H1 (cell line): ENCODE data around the gene NR4A1. TPM values are rescaled to one million over a fixed set of nuclear protein-coding genes. Genes with fewer than 3 reads are reported as not detected.
A peak's percentile ranks its signal among the peaks of the same experiment; 100 is the strongest.

Experiments used
- CTCF ChIA-PET: fragments of 300-600 bp; sonication (Branson Sonifier 250); formaldehyde crosslinking; loops from one replicate; lab custom pipeline; 2021; ENCODE audit not compliant: partially characterized antibody; lab: Charles Lee
- POLR2A ChIA-PET: fragments of 300-600 bp; sonication (Branson Sonifier 250); formaldehyde crosslinking; loops from one replicate; lab custom pipeline; 2021; ENCODE audit warnings: inconsistent platforms; ENCODE audit not compliant: partially characterized antibody; lab: Charles Lee
- DNase-seq, 2 experiments: peaks; one replicate each; pipeline versions ENCODE4 v3.0.0 to v3.0.0-alpha.2; 2010 to 2022; ENCODE audit warnings: low spot score in 2 of 2, low read depth in 1 of 2, mixed read lengths in 1 of 2
- FAIRE-seq: peaks from 2 replicates; lab custom pipeline; 2011; peaks lifted over from hg19 to GRCh38; lab: Jason Lieb, UNC
- H2AFZ ChIP-seq: 2 replicates; pipeline ENCODE4 v1.8.1; 2012; ENCODE audit warnings: low read length, inconsistent platforms
- H2AK5ac ChIP-seq: 2 replicates; pipeline ENCODE4 v1.6.1; 2013; ENCODE audit warnings: low read depth, low read length
- H2BK120ac ChIP-seq: replicated peaks from 2 replicates; pipeline ENCODE3; 2013; ENCODE audit warnings: low read depth, low read length, inconsistent platforms
- H2BK12ac ChIP-seq: 2 replicates; pipeline ENCODE4 v1.6.1; 2013; ENCODE audit warnings: low read depth, low read length
- H2BK15ac ChIP-seq: 2 replicates; pipeline ENCODE4 v1.6.1; 2013; ENCODE audit warnings: low read length
- H2BK20ac ChIP-seq: 2 replicates; pipeline ENCODE4 v1.6.1; 2013; ENCODE audit warnings: low read length
- H2BK5ac ChIP-seq: 2 replicates; pipeline ENCODE4 v1.6.1; 2013; ENCODE audit warnings: low read depth, low read length
- H3K14ac ChIP-seq: 2 replicates; pipeline ENCODE4 v1.6.1; 2013; ENCODE audit warnings: inconsistent platforms; ENCODE audit not compliant: insufficient read length
- H3K18ac ChIP-seq: 2 replicates; pipeline ENCODE4 v1.6.1; 2013; ENCODE audit warnings: low read length; ENCODE audit errors: extremely low read depth
- H3K23ac ChIP-seq: 2 replicates; pipeline ENCODE4 v1.6.1; 2013; ENCODE audit warnings: inconsistent platforms; ENCODE audit not compliant: insufficient read length
- H3K23me2 ChIP-seq: 2 replicates; pipeline ENCODE4 v1.6.1; 2013; ENCODE audit warnings: low read depth, low read length
- H3K27ac ChIP-seq: 2 replicates; pipeline ENCODE4 v1.6.1; 2011; ENCODE audit warnings: low read depth, low read length, inconsistent platforms
- H3K27me3 ChIP-seq, 4 experiments: replicated peaks in 1 of 4; 1 replicate in 1 of 4; 2 replicates in 3 of 4; pipeline versions ENCODE4 v1.6.1 to v1.8.1; 2011 to 2013; ENCODE audit warnings: low read length in 3 of 4, mild to moderate bottlenecking in 3 of 4, inconsistent platforms in 2 of 4, mixed read lengths in 2 of 4, moderate library complexity in 1 of 4; ENCODE audit not compliant: control insufficient read depth in 3 of 4, insufficient read depth in 3 of 4; ENCODE audit errors: extremely low read depth in 1 of 4
- H3K36me3 ChIP-seq, 4 experiments: 2 replicates each; pipeline versions ENCODE4 v1.6.1 to v1.8.1; 2011 to 2013; ENCODE audit warnings: mild to moderate bottlenecking in 4 of 4, low read length in 3 of 4, moderate library complexity in 2 of 4, control low read depth in 1 of 4, inconsistent platforms in 1 of 4; ENCODE audit not compliant: insufficient read depth in 4 of 4, control insufficient read depth in 2 of 4
- H3K4ac ChIP-seq: replicated peaks from 2 replicates; pipeline ENCODE3; 2013; ENCODE audit warnings: low read length, low read depth, mixed read lengths, inconsistent platforms; ENCODE audit not compliant: insufficient read length
- H3K4me1 ChIP-seq, 4 experiments: replicated peaks in 1 of 4; 1 replicate in 1 of 4; 2 replicates in 3 of 4; pipeline versions ENCODE4 v1.6.1 to v1.8.1; 2011 to 2013; ENCODE audit warnings: low read length in 3 of 4, inconsistent platforms in 2 of 4, mixed read lengths in 1 of 4; ENCODE audit not compliant: insufficient read depth in 4 of 4, control insufficient read depth in 3 of 4
- H3K4me2 ChIP-seq, 2 experiments: 2 replicates each; pipeline versions ENCODE4 v1.6.1 to v1.8.1; 2011 to 2013; ENCODE audit warnings: low read depth in 2 of 2, low read length in 2 of 2, control low read depth in 1 of 2, inconsistent platforms in 1 of 2, mild to moderate bottlenecking in 1 of 2; ENCODE audit not compliant: insufficient read depth in 1 of 2
- H3K4me3 ChIP-seq, 4 experiments: fragments of 200-600, 300-600 bp in 1 of 4; sonication (generic), shearing (Covaris generic), sonication (Bioruptor Twin) in 1 of 4; 2 replicates each; pipeline versions ENCODE4 v1.5.1 to v1.8.1; 2011 to 2016; ENCODE audit warnings: low read length in 4 of 4, low read depth in 3 of 4, control low read depth in 2 of 4, inconsistent platforms in 2 of 4, mild to moderate bottlenecking in 2 of 4, mixed read lengths in 1 of 4, moderate library complexity in 1 of 4; ENCODE audit not compliant: insufficient read depth in 2 of 4; ENCODE audit errors: extremely low read depth in 1 of 4
- H3K56ac ChIP-seq: replicated peaks from 2 replicates; pipeline ENCODE3; 2013; ENCODE audit warnings: low read depth, mild to moderate bottlenecking, mixed read lengths, low read length, inconsistent platforms; ENCODE audit not compliant: insufficient read length
- H3K79me1 ChIP-seq: 2 replicates; pipeline ENCODE4 v1.6.1; 2013; ENCODE audit warnings: low read depth, low read length, control low read depth
- H3K79me2 ChIP-seq, 2 experiments: 2 replicates each; pipeline versions ENCODE4 v1.6.1 to v1.8.1; 2012 to 2013; ENCODE audit warnings: low read length in 2 of 2, mild to moderate bottlenecking in 2 of 2, inconsistent platforms in 1 of 2; ENCODE audit not compliant: insufficient read depth in 2 of 2, control insufficient read depth in 1 of 2
- H3K9ac ChIP-seq, 4 experiments: replicated peaks in 1 of 4; 1 replicate in 1 of 4; 2 replicates in 3 of 4; pipeline versions ENCODE4 v1.6.1 to v1.8.1; 2011 to 2013; ENCODE audit warnings: low read depth in 3 of 4, low read length in 3 of 4, control low read depth in 2 of 4, mild to moderate bottlenecking in 2 of 4, moderate library complexity in 2 of 4, inconsistent platforms in 1 of 4; ENCODE audit errors: extremely low read depth in 1 of 4
- H3K9me3 ChIP-seq, 2 experiments: 2 replicates each; pipeline versions ENCODE4 v1.6.1 to v1.8.1; 2012 to 2013; ENCODE audit warnings: mild to moderate bottlenecking in 2 of 2, moderate library complexity in 2 of 2, control low read depth in 1 of 2, inconsistent platforms in 1 of 2, low read depth in 1 of 2, low read length in 1 of 2, mixed read lengths in 1 of 2; ENCODE audit not compliant: insufficient read depth in 2 of 2
- H4K20me1 ChIP-seq, 2 experiments: replicated peaks in 1 of 2; 2 replicates each; pipeline versions ENCODE3 to v1.8.1; 2011 to 2013; ENCODE audit warnings: inconsistent platforms in 2 of 2, low read length in 2 of 2, mild to moderate bottlenecking in 1 of 2; ENCODE audit not compliant: insufficient read depth in 2 of 2, control insufficient read depth in 1 of 2
- H4K5ac ChIP-seq: 2 replicates; pipeline ENCODE4 v1.6.1; 2013; ENCODE audit warnings: low read length, low read depth, mixed read lengths, inconsistent platforms; ENCODE audit not compliant: insufficient read length
- H4K8ac ChIP-seq: 2 replicates; pipeline ENCODE4 v1.8.0; 2013; ENCODE audit warnings: mild to moderate bottlenecking, moderate library complexity, low read length, inconsistent platforms; ENCODE audit not compliant: insufficient read depth; ENCODE audit errors: extremely low read depth
- H4K91ac ChIP-seq: replicated peaks from 2 replicates; pipeline ENCODE3; 2013; ENCODE audit warnings: low read length, mixed read lengths, inconsistent platforms; ENCODE audit not compliant: insufficient read length
- BRCA1 ChIP-seq: IDR thresholded peaks from 2 replicates; pipeline ENCODE4 v1.6.1; 2012; ENCODE audit warnings: low read depth, low read length, improper control_type of control experiment
- EZH2 ChIP-seq: fragments of 200-600 bp; sonication (generic); IDR thresholded peaks from 2 replicates; pipeline ENCODE4 v1.7.1; 2012; ENCODE audit warnings: low read depth, mild to moderate bottlenecking, moderate library complexity, low read length, inconsistent platforms; ENCODE audit not compliant: severe bottlenecking
- WGBS, 2 experiments: shearing (Covaris generic) in 1 of 2; methylation state at CpG; one replicate each; pipeline versions ENCODE4 v1.1.6 to v1.1.7; 2013 to 2015; ENCODE audit warnings: low lambda C conversion rate in 2 of 2, mixed read lengths in 2 of 2, inconsistent platforms in 1 of 2, low coverage in 1 of 2, missing lambda C conversion rate in 1 of 2; ENCODE audit not compliant: insufficient replicate concordance in 2 of 2, insufficient coverage in 1 of 2, insufficient read length in 1 of 2; ENCODE audit errors: extremely low coverage in 1 of 2, missing lambda C conversion rate in 1 of 2; 5-methylcytosine and 5-hydroxymethylcytosine counted together
- polyA plus RNA-seq, 7 experiments: library from polyadenylated mRNA; depleted of rRNA in 3 of 7; stranded (reverse) in 5 of 7; unstranded in 2 of 7; fragments of >200 nt in 5 of 7; fragments of 200-250 nt in 2 of 7; gene quantifications; 1 replicate in 5 of 7; 2 replicates in 1 of 7; 4 replicates in 1 of 7; pipeline versions ENCODE4 v1.2.1 to v1.2.3, GENCODE V29; 2011 to 2013; ENCODE audit warnings: missing spikeins in 2 of 7, mixed read lengths in 2 of 7
- total RNA-seq: library from RNA; stranded (reverse); fragmentation: NEBNext Ultra II Directional; extraction: Animal tissue kit (Norgen Biotek cat#: 25700); gene quantifications from 2 replicates; pipeline ENCODE4 v1.2.1, GENCODE V29; 2021

NR4A1 gene
- total and polyA plus RNA-seq, 2 of the 8 experiments (the other 6 are each of a cell fraction or from before 2014, with no cell fraction given) = 18.7 to 23.3 TPM

GRCh38 chr12:52087961-52088820, 36.9 kb downstream of the NR4A1 start:
- FAIRE-seq = no peak
- CTCF ChIA-PET = interaction anchor here (0.7 to 11.5 kb wide), 9 partner anchors 8 to 97 kb away, joined by 3 to 205 read pairs (median 6); partner anchors contain the start of genes ATG101 and SMIM41
- H3K18ac ChIP-seq = no peak overlapping the region

More at GRCh38 chr12:52087961-52088820, 36.9 kb downstream of the NR4A1 start:
- Histone ChIP-seq H3K4me3 (no peak overlapping the region), H4K8ac (no peak overlapping the region), H4K20me1 (no peaks in the 10 kb centered on the region), H3K27me3 (no peaks in the 10 kb centered on the region), H3K36me3 (no peaks in the 10 kb centered on the region), H3K4ac (no peak overlapping the region), H2BK12ac (peak overlapping the region; percentile 39), H2BK15ac (no peak overlapping the region), H2BK120ac (no peak overlapping the region), H3K79me2 (no peaks in the 10 kb centered on the region), H3K79me1 (no peaks in the 10 kb centered on the region; the same call in 1 of the 2 replicates), H3K4me2 (no peak overlapping the region), H4K5ac (no peak overlapping the region), H3K14ac (no peak overlapping the region), H3K9ac (no peak overlapping the region; a peak in 1 of 7 replicates), H2AK5ac (no peak overlapping the region), H3K27ac (no peak overlapping the region), H3K23me2 (no peaks in the 10 kb centered on the region), H2BK5ac (no peak overlapping the region), H2AFZ (no peak overlapping the region), H4K91ac (no peak overlapping the region), H3K56ac (no peak overlapping the region), H3K23ac (no peak overlapping the region), H3K4me1 (peaks cover 0 to 1% (median 0%) of the 10 kb centered on the region in 4 experiments; a peak in 2 of 7 replicates), H2BK20ac (no peak overlapping the region), H3K9me3 (no peaks in the 10 kb centered on the region)
- no peak for TF ChIP-seq EZH2
- no peak for TF ChIP-seq BRCA1
- POLR2A ChIA-PET = interaction anchor here (0.6 to 2.1 kb wide), 3 partner anchors 8 to 1107 kb away, joined by 3 to 7 read pairs (median 4); partner anchors contain the start of gene SMIM41
- DNase-seq = no peak
- WGBS, 2 experiments = 79% methylated on average over 15 of the region's 20 CpGs; no CpG with 5 or more reads in 1 of the 2 experiments
